Measurements from ENCODE around the gene TCAIM. TPM values are rescaled to one million over a fixed set of nuclear protein-coding genes. Genes with fewer than 3 reads are reported as not detected.

Gene TCAIM
- total and polyA plus RNA-seq, 2 of the 4 experiments (the other 2 are of a cell fraction) = 11.0 to 21.5 TPM

- no peak for TF ChIP-seq MAZ (IDR thresholded peaks at IDR 0.05; ENCODE audit: borderline replicate concordance, low read depth, low read length)
- no peak for TF ChIP-seq MAFK (IDR thresholded peaks at IDR 0.05; ENCODE audit: low read depth, low read length)
- TF ChIP-seq FOS (IDR thresholded peaks at IDR 0.05; ENCODE audit: low read depth, low read length) = no peak
Measured at GRCh38 chr3:44339181-44340057, 853 bp downstream of the TCAIM start (continued).

GRCh38 chr3:44340058-44340395 lies 1.5 kb downstream of the TCAIM start:
- H4K5ac ChIP-seq (ENCODE audit: low read depth, low read length) = no peak overlapping the region
- ChIA-PET CTCF (interaction anchor here (0.5 kb wide), 1 partner anchor 66 kb away, joined by 4 read pairs; no protein-coding TSS in a partner anchor), POLR2A (ENCODE audit: unreplicated experiment) (interaction anchor here (0.6 kb wide), 1 partner anchor 1755 kb away, joined by 3 read pairs; no protein-coding TSS in a partner anchor)
- peak overlapping the region in 1 of 2 experiments; percentile 50; a peak in 1 of 4 replicates for H4K8ac ChIP-seq (ENCODE audit: low read depth in 2 of 2, low read length in 2 of 2)
- peak overlapping the region; percentile 70 for H3K4me2 ChIP-seq (ENCODE audit: low read depth, low read length)
- H3K9ac ChIP-seq (ENCODE audit: low read depth, low read length) = no peak overlapping the region
- in situ Hi-C loops (cut with MboI; ENCODE audit: low sequenced_read_pairs) = loop anchor here (25.0 kb wide), 2 partner anchors 297 to 547 kb away; partner anchors contain the start of genes ZNF197 and ZNF35
- dilution Hi-C loops (cut with HindIII; ENCODE audit: low sequenced_read_pairs, unreplicated experiment) = no loop called here
- 0 out of 2 replicates have a peak overlapping the region, but pooled peaks have one; percentile 2 for H3K4me3 ChIP-seq (ENCODE audit: insufficient read depth, low read depth, low read length)
- no peak overlapping the region for H2BK5ac ChIP-seq (ENCODE audit: low read depth, low read length, poor library complexity, severe bottlenecking)
- no peak overlapping the region for H2AK5ac ChIP-seq (ENCODE audit: low read depth, low read length)
- no peak overlapping the region; the same call in 2 of the 3 replicates for H2BK15ac ChIP-seq (ENCODE audit: low read depth, low read length)
- H3K18ac ChIP-seq (ENCODE audit: low read depth, low read length) = no peak overlapping the region
- peak overlapping the region; percentile 52; the same call in 1 of the 2 replicates for H3K23ac ChIP-seq (ENCODE audit: low read depth, low read length)
- no peak overlapping the region for H3K56ac ChIP-seq (ENCODE audit: extremely low read depth, insufficient read depth, low read length)
- H3K14ac ChIP-seq (replicated peaks; ENCODE audit: low read depth, low read length) = 0 out of 2 replicates have a peak overlapping the region, but pooled peaks have one; percentile 17
- ATAC-seq (ENCODE audit: low read depth) (no peak), DNase-seq (no peak)
- H2BK120ac ChIP-seq (ENCODE audit: low read depth, low read length) = peak overlapping the region; percentile 35; the same call in 1 of the 2 replicates
- peaks cover 20 to 34% of the 10 kb centered on the region in 2 experiments for H3K79me1 ChIP-seq (ENCODE audit: low read depth in 1 of 2, low read length in 2 of 2)
- no peaks in the 10 kb centered on the region for H4K20me1 ChIP-seq (ENCODE audit: insufficient read depth, low read length)
- 80% methylated on average over 1 of the region's 3 CpGs; no CpG with 5 or more reads in 1 of the 2 experiments for WGBS, 2 experiments (ENCODE audit: extremely low coverage in 2 of 2, insufficient read length in 1 of 2)
- H3K9me3 ChIP-seq (ENCODE audit: control insufficient read depth, insufficient read depth, low read length) = no peaks in the 10 kb centered on the region
- 0 out of 2 replicates have a peak, but pooled peaks cover 2% of the 10 kb centered on the region for H3K4me1 ChIP-seq (ENCODE audit: control insufficient read depth, insufficient read depth, low read length)
- peak overlapping the region; percentile 35; the same call in 1 of the 2 replicates for H4K91ac ChIP-seq (ENCODE audit: insufficient read depth, low read depth, low read length)
- H3K36me3 ChIP-seq (ENCODE audit: control insufficient read depth, insufficient read depth, low read length) = no peaks in the 10 kb centered on the region
- no peak overlapping the region for H3K27ac ChIP-seq (ENCODE audit: insufficient read depth, low read length)
- no peaks in the 10 kb centered on the region for H3K27me3 ChIP-seq (ENCODE audit: control insufficient read depth, insufficient read depth, low read length)
- 0 out of 2 replicates have a peak overlapping the region, but pooled peaks have one; percentile 1 for H2BK20ac ChIP-seq (ENCODE audit: low read depth, low read length)
- H2AK9ac ChIP-seq (replicated peaks; ENCODE audit: low read depth, low read length, poor library complexity) = no peak overlapping the region
- intact Hi-C loops (cut with micrococcal nuclease) = no loop called here
- peaks cover 4% of the 10 kb centered on the region; the same call in 1 of the 2 replicates for H3K9me1 ChIP-seq (ENCODE audit: insufficient read depth, low read length)
- TF ChIP-seq SMC3 (IDR thresholded peaks at IDR 0.05; ENCODE audit: low read depth, low read length) (no peak), CTCF (conservative IDR thresholded peaks at IDR 0.05; ENCODE audit: low read depth, low read length) (no peak), POLR2A (IDR thresholded peaks at IDR 0.05; ENCODE audit: low read depth, low read length) (no peak), RFX5 (IDR thresholded peaks at IDR 0.05; ENCODE audit: low read depth, low read length) (no peak), BHLHE40 (IDR thresholded peaks at IDR 0.05; ENCODE audit: low read depth, low read length) (no peak), ELK1 (IDR thresholded peaks at IDR 0.05; ENCODE audit: borderline replicate concordance, low read depth, low read length) (no peak), NFE2L2 (IDR thresholded peaks at IDR 0.05; ENCODE audit: low read depth, low read length) (no peak), MAZ (IDR thresholded peaks at IDR 0.05; ENCODE audit: borderline replicate concordance, low read depth, low read length) (no peak)
- H3K4ac ChIP-seq (ENCODE audit: low read depth, low read length) = peak overlapping the region; percentile 23
- no peak overlapping the region for H2AFZ ChIP-seq (replicated peaks; ENCODE audit: low read length, poor library complexity)
- BruUV-seq (replicated peaks) = no TSS peak
